CD4-positive, alpha-beta T cell treated with Interferon alpha-2 for 1 hour (primary cell): Measurements from ENCODE around the gene ACTR3C.
"Not testable (repeated sequence)": the region's sequence is repeated elsewhere in the genome, so short reads cannot be mapped to it uniquely, and the experiment has no call there.

ENCODE experiments used
- DNase-seq, 2 donors: peaks; one replicate each; pipeline ENCODE4 v3.0.0-alpha.2; 2020 to 2022

The ACTR3C gene

DNA sequence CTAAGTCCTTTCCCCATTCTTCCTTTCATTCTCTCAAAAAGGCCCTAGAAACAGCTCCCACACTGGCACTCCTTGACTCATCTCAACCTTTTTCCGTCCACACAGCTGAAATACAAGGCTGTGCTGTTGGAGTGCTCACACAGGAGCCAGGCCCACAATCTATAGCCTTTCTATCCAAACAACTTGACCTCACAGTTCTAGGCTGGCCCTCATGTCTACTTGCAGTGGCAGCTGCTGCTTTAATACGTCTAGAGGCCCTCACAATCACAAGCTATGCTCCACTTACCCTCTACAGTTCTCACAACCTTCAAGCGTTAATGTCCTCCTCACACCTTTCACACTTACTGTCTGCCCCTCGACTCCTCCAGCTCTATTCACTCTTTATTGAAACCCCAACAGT is 12.2 kb downstream of the ACTR3C start:
- no peak for DNase-seq

DNA sequence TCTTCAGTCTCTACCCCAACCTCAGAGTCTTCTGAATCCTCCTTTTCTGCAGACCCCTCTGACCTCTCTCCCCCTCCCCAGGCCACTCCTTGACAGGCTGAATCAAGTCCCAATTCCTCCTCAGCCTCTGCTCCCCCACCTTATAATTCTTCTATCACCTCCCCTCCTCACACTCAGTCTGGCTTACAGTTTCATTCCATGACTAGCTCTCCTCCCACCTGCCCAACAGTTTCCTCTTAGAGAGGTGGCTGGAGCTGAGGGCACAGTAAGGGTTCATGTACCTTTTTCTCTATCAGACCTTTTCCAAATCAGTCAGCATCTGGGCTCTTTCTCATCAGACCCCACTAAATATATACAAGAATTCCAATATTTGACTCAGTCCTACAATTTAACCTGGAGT is 14.8 kb downstream of the ACTR3C start:
- DNase-seq, result no peak

DNA sequence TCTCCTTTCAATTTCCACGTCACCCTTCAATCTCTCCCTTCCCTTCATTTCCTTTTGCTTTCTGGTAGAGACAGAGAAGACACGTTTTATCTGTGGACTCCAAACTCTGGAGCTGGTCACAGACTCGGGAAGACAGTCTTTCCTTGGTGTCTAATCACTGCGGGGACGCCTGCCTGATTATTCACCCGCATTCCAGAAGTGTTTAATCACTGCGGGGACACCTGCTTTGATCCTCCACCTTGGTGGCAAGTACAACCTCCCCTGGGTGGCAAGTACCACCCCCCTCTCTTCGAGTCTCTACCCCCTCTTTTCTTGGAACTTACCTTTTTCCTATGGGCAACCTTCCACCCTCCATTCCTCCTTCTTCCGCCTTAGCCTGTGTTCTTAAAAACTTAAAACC is 15.4 kb downstream of the ACTR3C start:
- no peak for DNase-seq

GRCh38 chr7:150307129-150307528 is 16.2 kb downstream of the ACTR3C start:
- no peak for DNase-seq

- not testable (repeated sequence) for DNase-seq
Observed at GRCh38 chr7:150306377-150306776, 17.0 kb downstream of the ACTR3C start.

- DNase-seq, result not testable (repeated sequence)
Observed at GRCh38 chr7:150305903-150306284, 17.5 kb downstream of the ACTR3C start.

DNA sequence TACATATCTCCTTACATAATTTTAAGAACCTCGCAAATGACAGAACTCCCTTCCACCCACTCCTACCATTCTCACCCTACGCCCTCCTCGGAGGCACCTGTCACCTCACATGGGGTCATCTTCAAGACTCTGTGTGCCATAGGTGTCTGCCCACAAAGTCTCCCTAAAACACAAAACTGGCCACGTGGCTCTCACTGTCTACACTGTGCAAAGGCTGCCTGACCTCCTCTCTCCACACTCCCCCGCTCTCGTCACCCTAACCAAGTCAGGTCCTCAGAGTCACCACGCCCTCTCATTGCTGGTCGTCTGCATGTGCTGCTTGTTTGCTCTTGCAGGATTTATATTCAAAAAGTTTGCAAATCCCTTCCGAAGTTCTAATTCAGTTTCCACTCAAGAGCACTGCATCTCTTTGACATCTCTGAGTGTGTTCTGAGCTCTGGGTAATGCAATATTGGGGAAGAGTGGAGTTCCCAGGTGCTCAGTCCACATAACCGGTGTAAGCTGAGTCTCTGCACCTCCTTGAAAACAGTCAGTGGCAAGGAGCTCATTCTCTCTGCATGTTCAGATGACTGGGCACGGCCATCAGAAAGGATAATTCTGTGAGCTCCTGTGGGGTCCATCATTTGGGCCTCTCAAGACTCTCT is 18.0 kb downstream of the ACTR3C start:
- not testable (repeated sequence) for DNase-seq

GRCh38 chr7:150304499-150305258 is 18.7 kb downstream of the ACTR3C start:
- DNase-seq, result not testable (repeated sequence)

GRCh38 chr7:150302908-150303310 is 20.4 kb downstream of the ACTR3C start:
- DNase-seq, result not testable (repeated sequence)

GRCh38 chr7:150297978-150298377 is 25.4 kb downstream of the ACTR3C start:
- not testable (repeated sequence) for DNase-seq

- DNase-seq, result not testable (repeated sequence)
Observed at GRCh38 chr7:150296802-150297201, 26.5 kb downstream of the ACTR3C start.

GRCh38 chr7:150295614-150296013 is 27.7 kb downstream of the ACTR3C start:
- DNase-seq, result not testable (repeated sequence)

DNA sequence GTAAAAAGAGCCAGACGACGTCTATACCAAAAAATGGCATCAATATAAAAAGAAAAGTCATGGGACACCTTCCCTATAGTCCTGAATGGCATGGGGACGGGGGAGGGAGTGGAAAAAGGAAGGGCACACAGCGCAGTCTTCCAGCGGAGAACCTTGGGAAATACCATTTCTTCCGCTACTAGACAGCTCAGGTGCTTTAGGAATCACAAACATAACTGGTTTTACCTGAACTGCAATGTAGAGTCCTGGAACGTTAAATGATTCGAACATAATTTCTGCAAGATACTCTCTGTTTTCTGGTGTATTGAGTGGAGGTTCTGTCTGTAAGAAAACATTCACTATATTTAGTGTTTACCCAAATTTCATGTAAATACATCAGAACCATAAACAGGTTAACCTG is 28.3 kb downstream of the ACTR3C start:
- DNase-seq, result not testable (repeated sequence)

DNA sequence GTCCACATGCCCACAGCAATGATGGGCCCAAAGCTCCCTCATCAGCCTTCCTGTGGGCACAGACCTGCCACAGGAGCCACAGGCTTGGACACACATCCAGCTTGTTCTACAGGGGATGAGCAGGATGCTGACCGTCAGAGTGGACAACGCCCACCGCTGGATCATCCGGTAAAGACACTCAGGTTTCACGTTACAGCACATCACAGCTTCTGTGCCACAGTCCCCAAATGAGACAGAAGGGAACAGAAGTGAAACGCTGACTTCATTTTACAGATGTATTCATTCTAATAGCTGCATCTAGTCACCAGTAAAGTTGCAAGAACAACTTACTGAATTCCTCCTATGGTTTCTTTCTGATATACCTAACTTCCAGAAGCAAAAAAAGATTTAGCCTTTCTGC is 33.0 kb downstream of the ACTR3C start:
- not testable (repeated sequence) for DNase-seq

DNA sequence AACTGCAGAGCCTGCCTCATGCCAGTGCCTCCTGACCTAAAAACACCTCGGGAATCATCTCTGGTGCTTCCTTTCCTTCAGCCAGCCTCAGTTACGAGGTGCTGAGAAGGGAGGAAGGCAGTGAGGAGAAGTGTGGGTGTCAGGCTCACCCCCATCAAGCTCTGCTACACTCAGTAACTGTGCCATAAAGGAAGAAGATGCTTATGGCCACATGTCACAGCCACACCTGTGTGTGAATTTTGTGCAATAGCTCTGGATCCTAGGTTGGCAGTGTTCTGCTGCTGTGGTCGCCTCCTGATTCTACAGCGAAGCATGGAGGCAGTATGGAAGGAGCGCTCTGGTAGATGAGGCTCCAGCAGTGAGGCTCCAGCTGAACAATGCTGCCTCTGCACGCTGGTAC is 34.5 kb downstream of the ACTR3C start:
- DNase-seq, result not testable (repeated sequence)

GRCh38 chr7:150287815-150288214 is 35.5 kb downstream of the ACTR3C start:
- not testable (repeated sequence) for DNase-seq

- DNase-seq, result peak; percentile 8 to 55
Observed at GRCh38 chr7:150285849-150286754, 37.2 kb downstream of the ACTR3C start.

DNA sequence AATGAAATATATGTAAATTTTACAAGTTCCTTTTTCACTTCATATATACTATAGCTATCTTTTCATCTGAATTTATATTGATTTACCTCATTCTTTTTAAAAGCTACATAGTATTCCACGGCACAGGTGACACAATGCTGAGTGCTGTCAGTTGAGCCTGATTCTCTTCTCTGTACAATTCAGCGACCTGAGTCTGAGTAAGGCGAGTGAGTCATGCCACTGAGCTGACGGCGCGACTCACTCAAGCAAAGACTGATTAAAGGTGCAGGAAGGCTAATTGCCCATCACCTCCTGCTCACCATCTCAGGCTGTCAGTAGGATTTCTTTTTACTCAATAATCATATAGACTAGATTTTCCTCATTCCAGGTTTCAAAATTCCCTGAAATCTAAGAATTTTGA is 39.7 kb downstream of the ACTR3C start:
- not testable (repeated sequence) for DNase-seq

- DNase-seq, result not testable (repeated sequence)
Observed at GRCh38 chr7:150283111-150283510, 40.2 kb downstream of the ACTR3C start.

DNA sequence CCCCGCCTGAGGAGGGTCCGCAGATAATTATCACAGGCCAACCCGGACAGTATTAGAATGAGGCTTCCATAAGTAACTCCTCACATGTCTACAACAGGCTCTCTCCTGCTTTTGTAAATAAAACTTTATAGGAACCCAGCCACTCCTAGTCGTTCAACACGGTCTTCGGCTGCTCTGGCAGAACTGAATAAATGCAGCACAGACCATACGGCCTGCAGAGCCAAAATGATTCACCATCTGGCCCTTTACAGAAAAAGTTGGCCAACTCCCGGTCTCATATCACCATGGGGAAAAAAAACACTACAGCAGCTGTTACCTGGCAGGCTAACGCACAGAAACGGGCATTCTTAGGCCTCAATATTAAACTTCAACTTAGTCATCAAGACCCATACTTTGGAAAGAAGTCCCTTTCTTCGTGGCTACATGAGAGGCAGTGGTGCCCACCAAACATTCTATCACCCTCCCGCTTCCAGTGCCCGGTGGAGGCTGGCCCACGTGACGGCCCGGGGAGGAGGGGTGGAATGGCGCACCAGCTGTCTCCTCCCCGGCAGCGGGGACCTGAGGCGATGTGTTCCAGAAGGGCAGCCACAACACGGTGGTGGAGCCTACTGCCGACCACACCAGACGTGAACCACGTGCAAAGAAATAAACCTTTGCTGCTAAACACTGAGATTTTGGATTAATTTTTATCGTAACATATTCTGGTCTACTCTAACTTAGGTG is 41.5 kb downstream of the ACTR3C start:
- DNase-seq, result not testable (repeated sequence)

GRCh38 chr7:150278383-150278782 is 45.0 kb downstream of the ACTR3C start:
- not testable (repeated sequence) for DNase-seq

DNA sequence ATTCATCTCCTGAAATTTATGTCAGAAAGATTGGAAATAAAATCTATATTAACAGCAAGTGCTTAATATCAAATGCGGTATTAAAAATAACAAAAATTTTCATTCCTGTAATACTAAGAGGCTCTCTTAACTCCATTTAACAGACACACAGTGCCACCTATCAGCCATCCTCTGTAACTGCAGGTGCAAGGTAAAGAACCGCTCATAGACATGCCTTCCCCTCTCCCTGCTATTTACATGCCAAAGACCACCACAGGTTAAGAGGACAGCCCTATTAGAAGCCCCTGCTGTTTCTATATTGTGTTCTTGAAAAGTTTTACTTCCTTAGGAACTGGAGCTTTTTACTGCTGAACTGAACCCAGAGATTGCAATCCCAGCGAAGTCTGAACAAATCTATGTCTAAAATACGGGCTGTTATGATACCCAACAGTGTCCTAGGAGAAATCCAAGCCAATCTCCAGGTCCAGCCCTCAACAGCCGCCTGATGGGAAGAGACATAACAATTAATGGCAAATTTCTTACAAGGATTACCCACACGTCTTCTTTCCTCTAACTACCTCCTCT is 47.1 kb downstream of the ACTR3C start:
- peak; percentile 23 to 52 for DNase-seq
